CD14-positive monocyte (primary cell): ENCODE data around the gene LDB1. TPM values are rescaled to one million over a fixed set of nuclear protein-coding genes. Genes with fewer than 3 reads are reported as not detected.
A peak's percentile ranks its signal among the peaks of the same experiment; 100 is the strongest.

Experiments
- DNase-seq, 3 donors: peaks; one replicate each; pipeline ENCODE4 v3.0.0-alpha.2; 2011 to 2022
- H2AFZ ChIP-seq: 2 replicates; pipeline ENCODE4 v1.6.0; 2012; ENCODE audit warnings: mild to moderate bottlenecking, low read depth, low read length, inconsistent platforms; ENCODE audit not compliant: insufficient read depth, poor library complexity, severe bottlenecking
- H3K27ac ChIP-seq, 2 donors: 1 replicate in 1 of 2; 2 replicates in 1 of 2; pipeline ENCODE4 v1.5.1; 2012 to 2013; ENCODE audit warnings: low read length in 2 of 2, control low read depth in 1 of 2, inconsistent platforms in 1 of 2, low read depth in 1 of 2, mild to moderate bottlenecking in 1 of 2
- H3K27me3 ChIP-seq, 2 donors: one replicate each; pipeline versions ENCODE4 v1.6.0 to v1.6.1; 2011 to 2013; ENCODE audit warnings: low read length in 2 of 2; ENCODE audit not compliant: control insufficient read depth in 2 of 2, insufficient read depth in 2 of 2
- H3K36me3 ChIP-seq, 2 donors: replicated peaks in 1 of 2; 1 replicate in 1 of 2; 2 replicates in 1 of 2; pipeline versions ENCODE4 v1.5.1 to v1.6.1; 2012 to 2013; ENCODE audit warnings: low read length in 2 of 2, control low read depth in 1 of 2, inconsistent platforms in 1 of 2, mild to moderate bottlenecking in 1 of 2; ENCODE audit not compliant: insufficient read depth in 2 of 2, control insufficient read depth in 1 of 2
- H3K4me1 ChIP-seq, 2 donors: 1 replicate in 1 of 2; 2 replicates in 1 of 2; pipeline versions ENCODE4 v1.5.1 to v1.6.1; 2012 to 2013; ENCODE audit warnings: low read length in 2 of 2, control low read depth in 1 of 2, inconsistent platforms in 1 of 2, mild to moderate bottlenecking in 1 of 2, moderate library complexity in 1 of 2; ENCODE audit not compliant: insufficient read depth in 2 of 2, control insufficient read depth in 1 of 2
- H3K4me2 ChIP-seq: replicated peaks from 2 replicates; pipeline ENCODE3; 2012; ENCODE audit warnings: low read length, moderate library complexity, mild to moderate bottlenecking; ENCODE audit not compliant: poor library complexity, severe bottlenecking; ENCODE audit errors: extremely low read depth
- H3K4me3 ChIP-seq, 3 experiments: fragments of 200-600 bp in 1 of 3; sonication (generic) in 1 of 3; replicated peaks in 1 of 3; 1 replicate in 2 of 3; 2 replicates in 1 of 3; pipeline ENCODE4 v1.5.1; 2011 to 2013; ENCODE audit warnings: low read length in 3 of 3, mild to moderate bottlenecking in 3 of 3, control low read depth in 2 of 3, low read depth in 2 of 3, inconsistent platforms in 1 of 3, moderate library complexity in 1 of 3
- H3K79me2 ChIP-seq: 2 replicates; pipeline ENCODE4 v1.6.0; 2012; ENCODE audit warnings: mild to moderate bottlenecking, control low read depth, inconsistent platforms, low read length, moderate library complexity; ENCODE audit not compliant: insufficient read depth
- H3K9ac ChIP-seq: 2 replicates; pipeline ENCODE4 v1.6.0; 2017; ENCODE audit warnings: low read length, mild to moderate bottlenecking; ENCODE audit not compliant: insufficient read depth, poor library complexity, severe bottlenecking
- H3K9me3 ChIP-seq, 2 donors: replicated peaks in 1 of 2; 1 replicate in 1 of 2; 2 replicates in 1 of 2; pipeline versions ENCODE4 v1.5.1 to v1.6.1; 2012 to 2013; ENCODE audit warnings: low read length in 2 of 2, control low read depth in 1 of 2; ENCODE audit not compliant: control insufficient read depth in 1 of 2, insufficient read depth in 1 of 2
- H4K20me1 ChIP-seq: 2 replicates; pipeline ENCODE4 v1.6.0; 2012; ENCODE audit warnings: mild to moderate bottlenecking, low read length, control low read depth, moderate library complexity; ENCODE audit not compliant: insufficient read depth
- H3K27ac Mint-ChIP-seq, 7 donors: one replicate each; pipeline ENCODE4 v1.8.0; 2020; ENCODE audit warnings: mild to moderate bottlenecking in 7 of 7, mixed read lengths in 7 of 7, moderate library complexity in 6 of 7, inconsistent platforms in 2 of 7
- H3K27me3 Mint-ChIP-seq, 3 donors: one replicate each; pipeline ENCODE4 v1.8.0; 2021 to 2022; ENCODE audit warnings: low read depth in 3 of 3, mild to moderate bottlenecking in 3 of 3, mixed read lengths in 3 of 3, moderate library complexity in 3 of 3, inconsistent platforms in 1 of 3
- H3K36me3 Mint-ChIP-seq, 2 donors: one replicate each; pipeline ENCODE4 v1.8.0; 2020; ENCODE audit warnings: mixed read lengths in 2 of 2, inconsistent platforms in 1 of 2, mild to moderate bottlenecking in 1 of 2
- H3K4me1 Mint-ChIP-seq: one replicate; pipeline ENCODE4 v1.8.0; 2020; ENCODE audit warnings: mild to moderate bottlenecking, mixed read lengths
- H3K4me3 Mint-ChIP-seq, 2 donors: one replicate each; pipeline ENCODE4 v1.8.0; 2020; ENCODE audit warnings: mild to moderate bottlenecking in 2 of 2, mixed read lengths in 2 of 2, moderate library complexity in 1 of 2
- H3K9me3 Mint-ChIP-seq, 7 donors: one replicate each; pipeline ENCODE4 v1.8.0; 2020 to 2022; ENCODE audit warnings: mixed read lengths in 7 of 7, mild to moderate bottlenecking in 6 of 7, moderate library complexity in 6 of 7, inconsistent platforms in 2 of 7
- WGBS: methylation state at CpG from one replicate; pipeline ENCODE4 v1.1.5; 2013; ENCODE audit warnings: missing lambda C conversion rate; ENCODE audit not compliant: insufficient coverage; 5-methylcytosine and 5-hydroxymethylcytosine counted together
- intact Hi-C, 2 donors: fragments of 100-400 bp; cut with micrococcal nuclease; formaldehyde crosslinking; loops; one replicate each; pipeline versions ENCODE4 v1.15.0 to v1.15.1; 2023
- polyA plus RNA-seq, 3 donors: library from polyadenylated mRNA; depleted of rRNA in 1 of 3; unstranded in 2 of 3; stranded (reverse) in 1 of 3; fragments of 300-500 nt in 2 of 3; fragments of >200 nt in 1 of 3; fragmentation: Illumina TruSeq in 2 of 3; gene quantifications; 1 replicate in 2 of 3; 2 replicates in 1 of 3; pipeline ENCODE4 v1.2.3, GENCODE V29; 2012 to 2021
- TF ChIP-seq, protein P1 (sequence below): fragments of 200-600 bp; IDR thresholded peaks from one replicate; pipeline ENCODE4 v1.8.0; 2022; ENCODE audit warnings: antibody characterized with exemption, mild to moderate bottlenecking

Gene LDB1
- polyA plus RNA-seq, 3 donors = 8.7 to 103 (median 21.9) TPM

DNA sequence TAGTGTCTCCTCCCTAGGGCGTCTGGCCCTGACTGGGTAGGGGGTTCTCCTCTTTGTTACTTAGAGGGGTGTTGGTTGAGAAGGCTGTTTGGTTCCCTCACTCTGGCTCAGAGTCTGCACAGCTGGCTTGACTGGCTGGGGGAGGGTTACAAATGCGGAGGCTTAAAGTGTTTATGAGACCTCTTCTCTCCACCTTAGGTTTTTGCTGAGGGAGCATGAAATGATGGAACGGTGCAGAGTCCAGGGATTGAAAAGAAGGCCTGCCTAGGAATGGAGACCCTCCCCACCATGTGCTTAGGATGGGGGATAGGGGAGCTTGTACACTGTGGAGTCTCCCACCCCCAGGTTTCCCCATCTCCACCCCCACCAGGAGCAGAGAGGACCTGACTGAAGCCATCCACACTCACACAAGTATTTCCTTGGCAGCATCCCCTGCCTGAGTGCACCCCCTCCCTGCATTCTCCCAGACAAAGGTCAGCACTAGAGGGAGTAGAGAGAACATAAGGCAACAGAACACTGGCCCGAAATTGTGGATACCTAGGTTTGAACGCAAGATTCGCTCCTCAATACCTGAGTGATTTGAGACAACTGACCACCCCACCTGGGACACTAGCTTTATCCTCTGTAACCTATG lies 1.7 kb upstream of the LDB1 start:
- DNase-seq = peak in 1 of 3 donors; percentile 1
- Mint-ChIP-seq H3K9me3 (no peaks in the 10 kb centered on the region), H3K27ac (peak overlapping the region in 1 of 7 donors; percentile 18), H3K4me1 (peaks cover 38% of the 10 kb centered on the region), H3K27me3 (peaks cover 3 to 6% (median 4%) of the 10 kb centered on the region in 3 donors), H3K36me3 (no peaks in the 10 kb centered on the region), H3K4me3 (peak overlapping the region in 1 of 2 donors; percentile 88)
- TF ChIP-seq, protein P1, sequence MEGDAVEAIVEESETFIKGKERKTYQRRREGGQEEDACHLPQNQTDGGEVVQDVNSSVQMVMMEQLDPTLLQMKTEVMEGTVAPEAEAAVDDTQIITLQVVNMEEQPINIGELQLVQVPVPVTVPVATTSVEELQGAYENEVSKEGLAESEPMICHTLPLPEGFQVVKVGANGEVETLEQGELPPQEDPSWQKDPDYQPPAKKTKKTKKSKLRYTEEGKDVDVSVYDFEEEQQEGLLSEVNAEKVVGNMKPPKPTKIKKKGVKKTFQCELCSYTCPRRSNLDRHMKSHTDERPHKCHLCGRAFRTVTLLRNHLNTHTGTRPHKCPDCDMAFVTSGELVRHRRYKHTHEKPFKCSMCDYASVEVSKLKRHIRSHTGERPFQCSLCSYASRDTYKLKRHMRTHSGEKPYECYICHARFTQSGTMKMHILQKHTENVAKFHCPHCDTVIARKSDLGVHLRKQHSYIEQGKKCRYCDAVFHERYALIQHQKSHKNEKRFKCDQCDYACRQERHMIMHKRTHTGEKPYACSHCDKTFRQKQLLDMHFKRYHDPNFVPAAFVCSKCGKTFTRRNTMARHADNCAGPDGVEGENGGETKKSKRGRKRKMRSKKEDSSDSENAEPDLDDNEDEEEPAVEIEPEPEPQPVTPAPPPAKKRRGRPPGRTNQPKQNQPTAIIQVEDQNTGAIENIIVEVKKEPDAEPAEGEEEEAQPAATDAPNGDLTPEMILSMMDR = no peak
- Histone ChIP-seq H3K27ac (no peak overlapping the region), H3K9me3 (no peaks in the 10 kb centered on the region), H4K20me1 (peaks cover 25% of the 10 kb centered on the region), H3K4me2 (peak overlapping the region; percentile 89), H3K4me3 (peak overlapping the region in 1 of 3 experiments; percentile 96), H3K4me1 (peaks cover 36 to 41% of the 10 kb centered on the region in 2 donors), H2AFZ (peak overlapping the region; percentile 92), H3K9ac (peak overlapping the region; percentile 94), H3K36me3 (no peaks in the 10 kb centered on the region), H3K27me3 (no peaks in the 10 kb centered on the region), H3K79me2 (peaks cover 44% of the 10 kb centered on the region)
- 83% methylated on average over 1 of the region's 6 CpGs for WGBS
- intact Hi-C loops = no loop called here

DNA sequence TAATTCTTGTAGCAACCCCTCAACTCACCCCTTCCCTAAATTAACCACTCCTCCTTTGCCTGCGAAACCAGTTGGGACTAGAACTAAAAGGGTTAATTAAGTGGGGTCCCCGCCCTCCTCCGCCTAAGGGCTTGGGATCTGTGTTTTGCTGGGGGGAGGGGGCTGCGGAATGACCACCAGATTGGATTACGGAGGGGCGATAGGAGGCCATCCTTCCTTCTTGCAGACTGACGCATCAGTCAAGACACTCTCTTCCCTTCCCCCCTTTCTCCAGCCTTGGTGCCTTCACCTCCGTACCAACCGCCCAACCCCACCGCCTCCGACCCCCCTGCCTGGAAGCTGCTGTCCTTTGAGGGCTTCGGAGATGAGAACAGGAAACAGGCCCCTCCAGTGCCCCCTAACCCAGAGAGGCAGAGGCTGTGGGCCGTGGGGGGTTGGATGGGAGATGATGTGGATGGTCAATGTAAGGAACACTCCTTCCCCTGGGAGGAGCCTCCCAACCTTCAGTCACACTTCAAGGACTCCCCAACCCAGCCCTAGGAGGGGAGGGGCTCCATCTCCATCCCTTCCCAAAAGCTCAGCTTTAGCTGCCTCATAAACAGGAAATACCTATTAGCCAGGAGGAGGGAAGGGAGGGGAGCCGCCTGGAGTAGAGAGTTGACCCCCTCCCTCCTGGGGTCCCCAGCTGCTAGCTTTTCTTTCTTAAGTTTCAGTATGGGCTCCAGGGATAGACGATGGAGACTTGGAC lies 997 bp upstream of the LDB1 start:
- Mint-ChIP-seq H3K27ac (peak overlapping the region in 5 of 7 donors; percentile 63 to 90 (median 77)), H3K4me3 (peak overlapping the region; percentile 88 to 89), H3K36me3 (no peaks in the 10 kb centered on the region), H3K27me3 (peaks cover 0 to 6% (median 3%) of the 10 kb centered on the region in 3 donors), H3K4me1 (peaks cover 45% of the 10 kb centered on the region), H3K9me3 (no peaks in the 10 kb centered on the region)
- peak overlapping the region; percentile 90 to 97 (median 96) for H3K4me3 ChIP-seq
- intact Hi-C loops = no loop called here
- peaks cover 51% of the 10 kb centered on the region for H3K79me2 ChIP-seq
- H3K36me3 ChIP-seq = no peaks in the 10 kb centered on the region
- peaks cover 32% of the 10 kb centered on the region for H4K20me1 ChIP-seq
- H3K4me1 ChIP-seq = peaks cover 42 to 48% of the 10 kb centered on the region in 2 donors
- H3K27me3 ChIP-seq = no peaks in the 10 kb centered on the region
- no peaks in the 10 kb centered on the region for H3K9me3 ChIP-seq
- WGBS = 5% methylated on average over 4 of the region's 15 CpGs
- H3K4me2 ChIP-seq = peak overlapping the region; percentile 89
- peak overlapping the region; percentile 92 for H2AFZ ChIP-seq
- H3K9ac ChIP-seq = peak overlapping the region; percentile 94
- H3K27ac ChIP-seq = peak overlapping the region in 1 of 2 donors; percentile 94
- peak in 1 of 3 donors; percentile 21 for DNase-seq
- TF ChIP-seq, protein P1 = no peak
